ENCODE results near the gene DOCK11. TPM values are rescaled to one million over a fixed set of nuclear protein-coding genes. Genes with fewer than 3 reads are reported as not detected.
"Not testable (repeated sequence)": the region's sequence is repeated elsewhere in the genome, so short reads cannot be mapped to it uniquely, and the experiment has no call there.

The DOCK11 gene
- total RNA-seq, 4 donors from 2014 or later = 6.4 to 16.4 (median 9.8) TPM

DNA sequence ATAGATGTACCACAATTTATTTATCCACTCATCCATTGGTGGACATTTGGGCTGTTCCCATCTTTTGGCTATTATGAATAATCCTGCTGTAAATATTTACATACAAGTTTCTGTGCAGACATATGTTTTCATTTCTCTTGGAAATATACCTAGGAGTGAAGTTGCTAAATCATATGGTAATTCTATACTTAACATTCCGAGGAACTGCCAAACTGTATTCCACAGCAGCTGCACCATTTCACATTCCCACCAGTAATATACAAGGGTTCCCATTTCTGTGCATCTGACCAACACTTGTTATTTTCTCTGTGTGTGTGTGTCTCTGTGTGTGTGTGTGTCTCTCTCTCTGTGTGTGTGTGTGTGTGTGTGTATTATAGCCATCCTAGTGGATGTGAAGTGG, 15.4 kb upstream of the DOCK11 start:
- 75% methylated on average over 1 of the region's 1 CpG; no CpG with 5 or more reads in 1 of the 2 donors for WGBS, 2 donors (ENCODE audit: low coverage in 1 of 2)
- in situ Hi-C loops (cut with MboI; ENCODE audit: low pct_ligation_motif_present in 1 of 4, low pct_unique_long_range_greater_than_20kb in 1 of 4, low sequenced_read_pairs in 3 of 4) = no loop called here
- intact Hi-C loops (cut with DNase I; ENCODE audit: low total_unique reads) = no loop called here

DNA sequence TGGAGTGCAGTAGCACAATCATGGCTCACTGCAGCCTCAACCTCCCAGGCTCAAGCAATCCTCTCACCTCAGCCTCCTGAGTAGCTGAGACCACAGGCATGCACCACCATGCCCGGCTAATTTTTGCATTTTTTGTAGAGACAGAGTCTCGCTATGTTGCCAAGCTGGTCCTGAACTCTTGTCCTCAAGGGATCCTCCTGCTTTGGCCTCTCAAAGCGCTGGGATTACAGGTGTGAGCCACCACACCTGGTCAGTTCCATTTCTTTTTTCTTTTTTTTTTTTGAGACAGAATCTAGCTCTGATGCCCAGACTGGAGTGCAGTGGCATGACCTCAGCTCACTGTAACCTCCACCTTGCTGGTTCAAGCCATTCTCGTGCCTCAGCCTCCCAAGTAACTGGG, 13.2 kb upstream of the DOCK11 start:
- in situ Hi-C loops (cut with MboI; ENCODE audit: low pct_ligation_motif_present in 1 of 4, low pct_unique_long_range_greater_than_20kb in 1 of 4, low sequenced_read_pairs in 3 of 4) = not testable (repeated sequence)
- WGBS, 2 donors (ENCODE audit: low coverage in 1 of 2) = 79% methylated on average over 4 of the region's 4 CpGs; no CpG with 5 or more reads in 1 of the 2 donors

More for the DNA sequence above, 15.4 kb upstream of the DOCK11 start:
- H3K4me1 ChIP-seq = no peaks in the 10 kb centered on the region
- TF ChIP-seq POLR2AphosphoS5 (IDR thresholded peaks at IDR 0.05) = no peak
- TF ChIP-seq EP300 (IDR thresholded peaks at IDR 0.05; ENCODE audit: low read depth) = no peak
- no peak for TF ChIP-seq POLR2A (IDR thresholded peaks at IDR 0.05)
- TF ChIP-seq, protein P1, sequence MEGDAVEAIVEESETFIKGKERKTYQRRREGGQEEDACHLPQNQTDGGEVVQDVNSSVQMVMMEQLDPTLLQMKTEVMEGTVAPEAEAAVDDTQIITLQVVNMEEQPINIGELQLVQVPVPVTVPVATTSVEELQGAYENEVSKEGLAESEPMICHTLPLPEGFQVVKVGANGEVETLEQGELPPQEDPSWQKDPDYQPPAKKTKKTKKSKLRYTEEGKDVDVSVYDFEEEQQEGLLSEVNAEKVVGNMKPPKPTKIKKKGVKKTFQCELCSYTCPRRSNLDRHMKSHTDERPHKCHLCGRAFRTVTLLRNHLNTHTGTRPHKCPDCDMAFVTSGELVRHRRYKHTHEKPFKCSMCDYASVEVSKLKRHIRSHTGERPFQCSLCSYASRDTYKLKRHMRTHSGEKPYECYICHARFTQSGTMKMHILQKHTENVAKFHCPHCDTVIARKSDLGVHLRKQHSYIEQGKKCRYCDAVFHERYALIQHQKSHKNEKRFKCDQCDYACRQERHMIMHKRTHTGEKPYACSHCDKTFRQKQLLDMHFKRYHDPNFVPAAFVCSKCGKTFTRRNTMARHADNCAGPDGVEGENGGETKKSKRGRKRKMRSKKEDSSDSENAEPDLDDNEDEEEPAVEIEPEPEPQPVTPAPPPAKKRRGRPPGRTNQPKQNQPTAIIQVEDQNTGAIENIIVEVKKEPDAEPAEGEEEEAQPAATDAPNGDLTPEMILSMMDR (IDR thresholded peaks at IDR 0.05) = no peak
- no peak overlapping the region for H3K27ac ChIP-seq
- no peak for DNase-seq
- no peak overlapping the region for H3K4me3 ChIP-seq
- no peaks in the 10 kb centered on the region for H3K27me3 ChIP-seq
- H3K36me3 ChIP-seq = no peaks in the 10 kb centered on the region
- no peaks in the 10 kb centered on the region for H3K9me3 ChIP-seq

DNA sequence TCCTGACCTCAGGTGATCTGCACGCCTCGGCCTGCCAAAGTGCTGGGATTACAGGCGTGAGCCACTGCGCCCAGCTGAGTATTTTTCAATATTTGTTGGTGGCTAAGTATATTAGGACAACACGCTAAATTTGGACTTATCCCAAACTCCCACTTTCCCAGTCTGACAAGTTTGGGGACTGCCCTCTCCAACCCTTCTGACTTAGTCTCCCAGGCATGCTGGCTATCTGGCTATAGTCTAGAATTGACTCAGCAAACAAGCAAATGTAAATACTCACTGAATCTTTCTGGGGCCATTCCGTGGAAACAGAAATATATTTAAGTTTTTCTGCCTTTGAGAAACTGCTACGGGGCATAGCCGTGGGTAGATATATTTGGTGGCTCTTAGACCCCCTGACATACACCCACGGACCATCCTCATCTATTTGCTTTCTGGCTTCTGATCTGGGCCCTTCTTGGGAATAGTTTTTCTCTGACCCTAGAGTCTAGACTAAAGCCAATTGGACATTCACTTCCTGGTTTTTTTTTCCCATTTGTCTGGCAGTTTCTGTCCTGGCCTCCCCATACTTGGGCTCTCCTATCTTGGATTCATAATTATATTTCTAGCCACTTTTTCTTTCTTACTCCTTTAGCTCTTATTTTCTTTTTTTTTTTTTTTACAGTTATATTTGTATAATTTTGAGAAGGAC, 11.3 kb upstream of the DOCK11 start:
- WGBS, 2 donors (ENCODE audit: low coverage in 1 of 2) = 85% methylated on average over 9 of the region's 9 CpGs; no CpG with 5 or more reads in 1 of the 2 donors
- TF ChIP-seq POLR2A (IDR thresholded peaks at IDR 0.05) = no peak
- TF ChIP-seq POLR2AphosphoS5 (IDR thresholded peaks at IDR 0.05) = no peak
- no peak for TF ChIP-seq EP300 (IDR thresholded peaks at IDR 0.05; ENCODE audit: low read depth)
- TF ChIP-seq, protein P1 (IDR thresholded peaks at IDR 0.05) = no peak
- Histone ChIP-seq H3K4me1 (no peaks in the 10 kb centered on the region), H3K36me3 (no peaks in the 10 kb centered on the region), H3K4me3 (no peak overlapping the region), H3K9me3 (no peaks in the 10 kb centered on the region), H3K27me3 (no peaks in the 10 kb centered on the region), H3K27ac (no peak overlapping the region)
- intact Hi-C loops (cut with DNase I; ENCODE audit: low total_unique reads) = no loop called here
- no peak for DNase-seq
- in situ Hi-C loops (cut with MboI; ENCODE audit: low pct_ligation_motif_present in 1 of 4, low pct_unique_long_range_greater_than_20kb in 1 of 4, low sequenced_read_pairs in 3 of 4) = no loop called here

More for the DNA sequence above, 13.2 kb upstream of the DOCK11 start:
- H3K27me3 ChIP-seq; H3K36me3 ChIP-seq; H3K9me3 ChIP-seq; H3K27ac ChIP-seq; H3K4me3 ChIP-seq; intact Hi-C loops (cut with DNase I; ENCODE audit: low total_unique reads); DNase-seq; H3K4me1 ChIP-seq: not testable (repeated sequence)

DNA sequence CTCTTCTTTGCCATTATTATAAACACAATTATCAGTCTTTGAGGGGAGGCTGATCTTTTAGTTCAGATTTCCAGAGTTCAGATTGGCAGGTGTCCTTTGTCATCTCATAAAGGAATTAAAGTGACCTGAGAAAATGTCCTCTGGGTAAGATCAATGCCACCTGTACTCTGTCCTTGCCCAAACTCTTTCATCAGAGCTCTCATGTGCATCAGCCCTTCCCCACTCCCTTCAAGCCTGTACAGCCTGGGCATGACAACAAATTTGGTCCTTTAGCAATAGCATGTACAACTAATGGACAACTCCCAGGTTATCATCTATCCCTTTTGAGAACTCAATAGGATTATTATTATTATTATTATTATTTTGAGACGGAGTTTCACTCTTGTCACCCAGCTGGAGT, 8.9 kb upstream of the DOCK11 start:
- in situ Hi-C loops (cut with MboI; ENCODE audit: low pct_ligation_motif_present in 1 of 4, low pct_unique_long_range_greater_than_20kb in 1 of 4, low sequenced_read_pairs in 3 of 4) = not testable (repeated sequence)

DNA sequence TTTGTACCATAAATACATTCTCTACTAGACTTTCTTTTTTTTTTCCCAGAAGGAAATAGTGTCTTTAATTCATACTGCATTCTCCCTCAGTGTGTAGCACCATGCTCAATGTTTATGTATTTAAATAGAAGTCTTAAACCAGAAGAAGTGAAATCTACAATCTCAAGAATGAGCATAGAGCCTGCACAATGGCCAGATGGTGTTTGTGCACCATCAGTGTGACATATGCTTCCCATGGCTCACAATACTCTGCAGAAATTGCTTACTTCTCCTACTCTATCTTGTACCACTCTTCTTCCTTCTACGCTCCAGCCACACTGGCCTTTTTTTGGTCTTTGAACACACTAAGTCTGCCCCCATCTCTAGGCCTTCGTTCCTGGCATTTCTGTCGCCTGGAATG, 2.6 kb upstream of the DOCK11 start:
- H3K36me3 ChIP-seq = no peaks in the 10 kb centered on the region
- no peaks in the 10 kb centered on the region for H3K27me3 ChIP-seq
- H3K27ac ChIP-seq = no peak overlapping the region
- no peak overlapping the region for H3K4me3 ChIP-seq
- DNase-seq = no peak
- no peaks in the 10 kb centered on the region for H3K9me3 ChIP-seq
- 75% methylated on average over 3 of the region's 3 CpGs; no CpG with 5 or more reads in 1 of the 2 donors for WGBS, 2 donors (ENCODE audit: low coverage in 1 of 2)
- in situ Hi-C loops (cut with MboI; ENCODE audit: low pct_ligation_motif_present in 1 of 4, low pct_unique_long_range_greater_than_20kb in 1 of 4, low sequenced_read_pairs in 3 of 4) = no loop called here
- H3K4me1 ChIP-seq = no peaks in the 10 kb centered on the region
- intact Hi-C loops (cut with DNase I; ENCODE audit: low total_unique reads) = no loop called here
- TF ChIP-seq, protein P1 (IDR thresholded peaks at IDR 0.05) = no peak
- TF ChIP-seq EP300 (IDR thresholded peaks at IDR 0.05; ENCODE audit: low read depth) = no peak
- TF ChIP-seq POLR2A (IDR thresholded peaks at IDR 0.05) = no peak
- no peak for TF ChIP-seq POLR2AphosphoS5 (IDR thresholded peaks at IDR 0.05)

More for the DNA sequence above, 8.9 kb upstream of the DOCK11 start:
- intact Hi-C loops (cut with DNase I; ENCODE audit: low total_unique reads); H3K9me3 ChIP-seq; DNase-seq; H3K27me3 ChIP-seq; H3K4me3 ChIP-seq; H3K36me3 ChIP-seq; H3K4me1 ChIP-seq; H3K27ac ChIP-seq: not testable (repeated sequence)
- WGBS, 2 donors (ENCODE audit: low coverage in 1 of 2) = 83% methylated on average over 1 of the region's 1 CpG; no CpG with 5 or more reads in 1 of the 2 donors
